Fibroblast of upper back skin (primary cell): ENCODE measurements around the gene ANKRD39.
"Not testable (repeated sequence)": the region's sequence is repeated elsewhere in the genome, so short reads cannot be mapped to it uniquely, and the experiment has no call there.

ENCODE experiments used
- DNase-seq: peaks from one replicate; pipeline ENCODE4 v3.0.0-alpha.2; 2013

The ANKRD39 gene

DNA sequence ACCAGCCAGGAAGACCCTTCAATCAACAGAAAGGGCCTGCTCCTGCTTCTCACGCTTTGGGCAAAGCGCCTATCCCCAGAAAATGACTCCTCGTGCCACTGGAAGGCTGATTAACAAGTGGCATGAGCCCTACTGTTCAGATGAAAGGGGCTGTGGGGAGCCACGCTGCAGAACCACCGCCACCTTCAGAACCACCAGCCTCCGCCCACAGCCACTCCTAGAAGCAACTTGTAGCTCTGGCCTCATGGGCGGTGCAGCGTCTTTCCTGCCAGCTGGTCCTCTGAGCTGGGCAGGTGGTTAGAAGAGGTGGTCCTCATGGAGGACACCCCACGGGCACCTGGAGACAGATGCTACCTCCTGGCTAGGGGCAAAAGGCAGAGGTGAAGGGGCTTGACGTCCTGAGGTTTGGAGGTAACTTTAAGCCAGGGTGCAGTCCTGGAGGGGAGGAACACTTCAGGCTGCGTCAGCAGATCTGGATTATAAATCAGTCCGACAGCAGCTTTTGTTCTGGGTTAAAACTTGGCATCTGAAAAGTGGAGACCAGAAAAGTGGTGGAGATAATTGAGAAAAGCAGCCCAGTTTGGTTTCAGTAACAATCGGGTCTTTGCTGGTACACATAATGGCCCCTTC, 12.9 kb upstream of the ANKRD39 start:
- DNase-seq, result no peak

DNA sequence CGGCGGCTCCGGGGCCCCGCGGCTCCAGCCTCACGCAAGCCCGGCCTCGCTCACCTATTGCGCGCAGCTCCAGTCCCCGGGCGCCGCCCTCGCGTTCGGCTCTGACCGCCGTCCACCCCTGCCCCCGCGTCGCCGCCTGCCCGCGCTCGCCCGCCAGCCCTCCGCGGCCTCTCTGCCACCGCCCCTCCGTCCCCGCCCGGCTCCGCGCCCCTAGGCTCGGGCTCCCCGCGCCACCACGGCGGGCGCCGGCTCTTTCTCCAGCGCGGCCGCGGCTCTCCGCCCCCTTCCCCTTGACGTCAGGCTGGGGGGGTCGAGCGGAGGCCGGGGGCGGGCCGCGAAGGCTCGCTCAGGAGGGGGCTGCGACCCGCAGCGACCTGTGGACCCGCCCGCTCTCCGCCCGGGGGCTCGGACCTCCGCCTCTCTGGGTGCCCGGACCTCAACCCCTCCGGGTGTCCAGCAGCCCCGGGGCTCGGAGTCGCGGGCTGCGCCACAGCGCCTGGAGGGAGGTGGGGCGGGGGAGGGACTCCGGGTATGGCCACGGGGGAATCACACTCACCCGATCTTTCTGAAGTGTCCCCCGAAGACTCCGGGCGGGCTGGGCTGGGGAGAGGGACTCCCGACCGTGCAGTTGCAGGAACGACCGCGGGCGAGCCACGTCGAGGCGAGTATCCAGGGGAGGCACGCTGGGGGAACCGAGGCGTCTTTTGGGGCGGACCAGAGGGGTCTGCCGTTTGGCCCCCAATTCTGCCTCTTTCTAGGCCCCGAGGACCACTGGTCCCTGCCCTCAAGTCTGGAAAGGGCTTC, 12.2 kb upstream of the ANKRD39 start, which contains the start of gene SEMA4C:
Gene SEMA4C, minus strand, starts transcription at position 259 of the 804 bp plus-strand sequence. CDS start 2,194 bp downstream, outside the sequence.
- no peak for DNase-seq

DNA sequence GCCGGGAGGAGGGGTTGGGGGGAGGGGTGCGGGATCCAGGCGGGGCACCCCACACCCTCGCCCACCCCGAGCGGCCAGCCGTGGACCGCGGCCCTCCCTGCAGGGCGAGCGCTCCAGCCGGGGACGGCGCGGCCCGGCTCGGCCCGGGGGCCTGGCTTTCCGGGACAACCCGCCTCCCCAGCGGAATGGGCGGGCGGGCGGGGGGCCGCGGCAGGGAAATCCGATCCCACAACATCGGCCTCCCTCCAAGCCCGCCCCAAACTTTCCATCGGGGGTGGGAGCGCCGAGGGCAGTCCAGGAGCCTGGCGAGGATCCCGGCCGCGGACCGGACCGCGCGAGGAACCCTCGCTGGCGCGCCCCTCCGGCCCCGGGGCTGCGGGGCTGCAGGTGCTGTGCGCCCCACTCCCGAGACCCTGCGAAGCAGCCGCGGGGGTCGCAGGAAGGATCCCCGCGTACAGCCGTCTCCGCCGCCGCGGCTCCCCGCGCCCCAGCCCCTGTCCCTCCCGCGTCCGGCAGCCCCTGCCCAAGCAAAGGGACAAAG, 11.5 kb upstream of the ANKRD39 start:
- peak; percentile 79 for DNase-seq

DNA sequence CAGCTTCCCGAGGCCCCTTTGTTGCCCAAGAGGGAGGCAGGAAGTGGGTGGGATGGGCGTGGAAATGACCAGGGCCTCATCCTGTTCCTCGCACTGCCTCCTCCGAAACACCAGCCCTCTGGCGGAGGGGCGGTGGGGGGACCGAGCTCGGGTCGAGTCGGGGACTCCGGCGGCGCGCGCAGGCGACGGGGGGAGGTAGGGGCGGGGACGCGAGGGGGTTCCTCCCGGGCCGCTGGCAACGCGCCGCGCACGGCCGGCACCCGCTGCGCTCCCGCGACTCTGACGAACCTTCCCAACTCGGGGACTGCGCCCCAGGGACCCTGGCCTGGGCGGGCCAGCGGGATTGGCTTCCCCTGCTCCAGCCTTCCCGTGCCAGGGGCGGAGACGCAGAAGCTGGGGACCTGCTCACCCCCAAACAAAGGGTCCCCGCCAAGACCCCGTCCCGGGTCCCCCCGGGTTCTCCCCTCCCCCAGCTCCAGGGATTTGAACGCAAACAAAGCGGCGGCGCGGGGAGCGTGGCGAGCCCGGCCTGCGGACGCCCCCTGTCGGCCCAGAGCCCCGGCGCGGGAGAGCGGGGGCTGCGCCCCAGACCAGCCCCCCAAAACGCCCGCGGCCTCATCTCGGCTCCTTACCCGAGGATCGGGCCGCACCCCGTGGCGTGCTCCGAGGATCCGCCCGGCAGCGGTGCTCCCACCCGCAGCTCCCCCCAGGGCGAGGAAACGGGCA, 10.9 kb upstream of the ANKRD39 start:
- DNase-seq, result peak; percentile 92

DNA sequence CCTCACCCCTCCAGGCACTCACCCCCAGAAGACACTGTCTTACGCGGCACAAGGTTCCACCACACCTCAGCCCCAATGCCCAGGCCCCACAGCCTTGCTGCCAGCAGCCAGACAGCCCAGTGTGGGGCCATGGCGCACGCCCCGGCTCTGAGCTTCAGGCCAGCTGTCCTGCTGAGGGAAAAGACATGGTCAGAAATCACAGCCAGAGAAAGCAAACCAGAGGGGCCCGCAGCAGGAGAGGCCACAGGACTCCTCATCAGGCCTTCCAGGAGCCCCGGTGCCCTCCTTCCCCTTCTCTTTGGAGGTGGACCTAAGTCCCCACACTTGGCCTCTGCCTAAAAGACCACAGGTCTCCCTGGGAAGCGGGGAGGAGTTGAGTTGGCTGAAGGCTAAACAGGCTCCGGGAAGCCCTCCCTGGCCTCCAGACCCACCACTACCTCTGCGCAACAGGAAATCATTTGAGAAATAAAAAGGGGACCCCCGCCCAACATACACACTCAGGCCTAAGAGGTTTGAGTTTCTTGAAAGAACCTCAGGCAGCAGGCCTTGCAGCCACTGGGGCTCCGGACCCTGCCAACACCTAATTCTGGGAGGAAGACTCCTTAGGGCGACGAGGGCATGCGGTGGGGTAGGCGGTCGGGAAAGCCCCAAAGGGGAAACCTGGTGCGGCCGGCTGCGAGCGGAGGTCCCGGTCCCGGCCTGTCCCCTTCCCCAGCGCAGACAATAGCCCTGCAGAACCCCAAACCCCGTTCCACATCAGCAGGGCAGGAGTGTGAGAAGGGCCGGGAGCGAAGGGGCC, 10.1 kb upstream of the ANKRD39 start:
- DNase-seq, result no peak

DNA sequence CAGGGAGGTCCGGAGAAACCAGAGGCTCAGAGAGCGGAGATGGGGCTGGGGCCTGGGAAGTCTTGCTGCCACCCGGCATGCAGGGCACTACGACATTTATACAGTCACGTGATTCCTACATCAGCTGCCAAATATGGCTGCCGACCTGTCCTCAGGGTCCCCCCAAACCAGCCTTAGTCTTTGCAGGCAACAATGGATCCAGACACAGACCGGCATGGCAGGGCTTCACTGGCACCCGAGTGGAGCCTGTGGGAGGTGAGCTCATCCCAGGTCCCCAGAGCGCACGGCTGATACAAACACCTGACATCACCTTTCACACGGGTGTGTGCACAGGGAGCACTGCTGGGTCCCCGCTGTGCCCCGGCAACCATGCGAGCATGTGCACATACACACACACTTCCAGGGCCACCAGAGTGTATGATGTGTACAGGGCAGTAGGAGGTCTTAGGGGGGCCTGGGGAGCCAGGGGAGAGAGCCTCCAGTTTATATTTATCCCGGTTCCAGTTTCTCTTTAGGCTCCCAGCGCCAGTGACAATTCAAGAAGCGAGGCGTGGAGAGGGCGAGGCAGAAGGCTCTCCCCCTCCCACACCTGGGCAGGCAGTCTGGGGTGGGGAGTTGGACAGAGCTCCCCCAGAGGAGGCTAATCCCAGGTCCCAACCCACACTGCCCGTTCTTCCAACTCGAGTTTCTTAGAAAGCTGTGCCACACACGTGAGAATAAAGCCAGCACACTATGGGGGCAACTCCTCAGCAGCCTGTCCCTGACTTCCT, 9.4 kb upstream of the ANKRD39 start:
- DNase-seq, result no peak

DNA sequence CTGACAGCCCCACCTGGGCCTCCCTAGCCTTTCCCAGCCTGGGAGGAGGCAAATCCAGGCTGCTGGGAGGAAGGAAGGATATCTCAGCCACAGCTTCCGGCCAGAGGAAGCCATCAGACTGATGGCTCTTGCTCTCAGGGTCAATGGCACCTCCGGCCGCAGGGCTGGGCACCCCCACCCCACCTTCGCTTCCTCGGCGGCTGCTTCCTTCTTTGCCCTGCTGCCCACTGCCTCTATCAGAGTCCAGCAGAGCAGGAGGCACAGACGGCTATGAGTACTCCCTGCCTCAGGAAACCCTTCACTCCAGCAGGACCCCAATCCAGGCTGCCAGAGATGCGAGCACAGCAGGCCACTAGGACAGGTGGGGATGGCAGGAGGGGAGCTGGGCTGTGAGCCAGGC, 8.8 kb upstream of the ANKRD39 start:
- no peak for DNase-seq

DNA sequence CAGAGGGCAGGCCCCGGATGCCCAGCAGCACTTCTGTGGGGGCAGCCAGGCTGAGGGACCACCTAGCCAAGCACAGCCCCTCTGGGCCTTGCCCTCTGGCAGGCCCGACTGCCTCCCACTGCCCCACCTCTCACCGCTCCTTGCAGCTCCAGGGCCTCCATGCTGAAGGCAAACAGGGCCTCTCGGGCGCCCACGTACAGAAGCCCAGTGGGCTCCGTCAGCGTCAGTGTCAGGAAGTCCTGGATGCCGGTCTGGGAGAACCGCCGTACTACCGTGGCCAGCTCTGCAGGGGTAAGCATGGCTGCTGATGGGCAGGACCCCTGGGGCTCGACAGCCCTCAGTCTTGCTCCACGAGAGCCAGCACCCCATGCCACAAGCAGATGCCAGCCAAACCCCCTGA, 8.3 kb upstream of the ANKRD39 start:
- DNase-seq, result no peak

DNA sequence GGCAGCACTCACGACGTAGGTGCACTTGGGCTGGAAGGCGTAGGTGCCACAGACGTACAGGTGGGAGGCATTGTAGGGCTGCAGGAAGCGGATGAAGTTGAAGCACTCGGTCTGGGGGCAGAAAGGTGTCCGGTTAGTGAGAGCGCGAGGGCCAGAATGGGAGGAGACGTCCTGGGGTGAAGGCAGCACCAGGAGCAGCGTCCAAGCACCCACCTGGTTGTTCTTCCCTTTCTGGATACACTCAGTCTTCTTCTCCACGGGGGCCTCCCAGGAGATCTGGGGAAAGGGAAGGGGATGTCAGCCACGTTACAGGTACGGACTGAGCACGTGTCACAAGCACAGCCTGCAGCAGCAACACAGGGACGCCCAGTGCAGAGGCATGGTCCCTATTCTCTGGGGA, 7.8 kb upstream of the ANKRD39 start:
- DNase-seq, result no peak

DNA sequence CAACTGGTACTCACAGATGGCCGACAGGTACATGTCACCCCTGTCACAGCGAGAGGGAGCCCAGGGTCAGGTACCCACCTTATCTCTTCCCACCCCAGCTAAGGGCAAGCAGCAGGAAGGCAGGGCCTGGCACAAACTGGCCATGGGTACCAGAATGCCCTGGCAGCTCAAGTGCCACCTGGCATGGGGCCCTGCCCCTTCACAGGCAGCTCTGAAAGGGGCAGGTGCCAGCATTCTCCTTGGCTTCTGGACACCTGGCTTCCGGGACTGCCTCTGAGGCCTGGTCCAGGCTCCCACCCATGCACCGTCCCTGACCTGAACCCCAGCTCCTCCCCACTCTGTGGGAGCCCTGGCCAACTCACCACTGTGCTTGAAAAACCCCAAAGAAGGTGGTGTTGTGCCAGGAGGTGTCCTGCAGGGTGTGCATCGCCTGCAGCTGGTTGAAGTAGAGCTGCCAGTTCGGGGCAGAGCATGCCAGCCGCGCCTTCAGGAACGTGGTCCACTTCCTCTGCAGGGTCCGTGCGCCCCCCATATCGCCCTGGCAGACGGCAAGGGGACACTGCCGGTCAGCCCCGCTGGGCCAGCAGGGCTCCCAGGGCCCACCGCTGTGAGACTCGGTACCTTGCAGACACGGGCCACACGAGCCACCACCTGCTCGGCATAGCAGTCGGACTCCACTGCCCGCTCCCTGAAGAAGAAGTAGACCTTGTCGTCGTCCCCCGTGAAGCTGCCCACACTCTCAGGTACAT, 6.7 kb upstream of the ANKRD39 start:
- no peak for DNase-seq

DNA sequence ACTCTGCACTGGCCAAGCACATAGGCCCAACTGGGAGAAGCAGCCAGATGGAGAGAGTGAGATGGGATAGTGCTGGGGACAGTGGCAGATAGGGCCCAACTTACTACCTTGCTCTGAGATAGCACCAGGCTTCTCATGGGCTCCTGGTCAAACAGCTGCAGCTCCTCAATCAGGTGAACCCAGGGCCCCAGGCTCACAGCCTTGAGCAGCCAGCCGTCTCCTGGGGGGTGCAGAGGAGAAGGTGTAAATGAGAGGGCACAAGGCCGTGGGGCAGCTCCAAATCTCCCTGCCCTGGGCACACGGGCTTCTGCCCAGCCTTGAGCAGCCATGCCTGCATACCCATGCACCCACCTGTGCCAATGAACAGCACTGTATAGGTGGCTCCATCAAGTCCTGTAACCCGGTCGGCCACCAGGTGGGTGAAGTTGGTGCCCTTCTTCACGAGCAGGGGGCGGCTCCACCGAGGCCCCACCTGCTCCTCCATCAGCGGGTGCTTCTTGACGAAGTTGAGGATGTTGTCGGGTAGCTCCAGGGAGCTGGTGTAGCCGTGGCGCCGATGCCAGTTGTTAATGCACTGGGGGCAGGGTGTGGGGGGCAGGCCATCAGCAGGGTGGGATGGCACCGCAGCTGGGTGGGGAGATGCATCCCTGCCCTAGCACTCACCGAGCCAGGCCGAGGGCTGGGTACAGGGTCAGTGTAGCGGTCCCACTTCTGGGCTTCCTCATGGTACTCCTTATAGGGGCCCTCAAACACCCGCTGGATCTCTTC, 5.9 kb upstream of the ANKRD39 start:
- no peak for DNase-seq

DNA sequence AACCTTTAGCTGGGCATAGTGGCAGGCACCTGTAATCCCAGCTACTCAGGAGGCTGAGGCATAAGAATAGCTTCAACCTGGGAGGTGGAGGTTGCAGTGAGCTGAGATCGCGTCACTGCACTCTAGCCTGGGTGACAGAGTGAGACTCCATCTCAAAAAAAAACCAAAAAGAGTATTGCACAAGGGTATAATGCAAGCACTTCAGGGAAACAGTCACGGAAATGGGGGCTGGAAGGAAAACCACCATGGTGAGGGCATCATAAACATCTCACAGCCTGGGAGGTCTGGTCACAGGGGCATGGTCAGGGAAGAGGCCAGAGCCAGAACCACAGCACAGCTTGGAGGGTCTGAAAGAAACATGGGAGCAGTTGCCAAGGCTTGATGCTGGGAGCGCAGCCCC, 5.2 kb upstream of the ANKRD39 start:
- DNase-seq, result not testable (repeated sequence)

DNA sequence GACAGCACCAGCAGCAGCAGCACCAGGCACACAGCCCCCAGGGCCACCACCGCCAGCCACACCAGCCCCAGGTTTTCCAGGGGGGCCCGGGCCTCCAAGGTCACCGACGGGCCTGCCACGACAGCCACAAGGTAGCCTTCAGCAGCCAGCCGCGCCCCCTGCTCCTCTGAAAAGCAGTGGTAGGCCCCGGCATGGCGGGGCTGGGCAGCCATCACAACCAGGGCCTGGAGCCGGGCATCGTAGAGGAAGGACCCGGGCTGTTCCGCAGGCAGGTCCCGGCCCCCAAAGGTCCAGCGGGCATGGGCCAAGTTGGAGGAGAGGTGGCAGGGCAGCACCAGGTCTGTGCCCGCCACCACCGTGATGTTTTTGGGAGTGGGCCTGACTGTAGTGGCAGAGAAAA, 3.3 kb upstream of the ANKRD39 start:
- no peak for DNase-seq

DNA sequence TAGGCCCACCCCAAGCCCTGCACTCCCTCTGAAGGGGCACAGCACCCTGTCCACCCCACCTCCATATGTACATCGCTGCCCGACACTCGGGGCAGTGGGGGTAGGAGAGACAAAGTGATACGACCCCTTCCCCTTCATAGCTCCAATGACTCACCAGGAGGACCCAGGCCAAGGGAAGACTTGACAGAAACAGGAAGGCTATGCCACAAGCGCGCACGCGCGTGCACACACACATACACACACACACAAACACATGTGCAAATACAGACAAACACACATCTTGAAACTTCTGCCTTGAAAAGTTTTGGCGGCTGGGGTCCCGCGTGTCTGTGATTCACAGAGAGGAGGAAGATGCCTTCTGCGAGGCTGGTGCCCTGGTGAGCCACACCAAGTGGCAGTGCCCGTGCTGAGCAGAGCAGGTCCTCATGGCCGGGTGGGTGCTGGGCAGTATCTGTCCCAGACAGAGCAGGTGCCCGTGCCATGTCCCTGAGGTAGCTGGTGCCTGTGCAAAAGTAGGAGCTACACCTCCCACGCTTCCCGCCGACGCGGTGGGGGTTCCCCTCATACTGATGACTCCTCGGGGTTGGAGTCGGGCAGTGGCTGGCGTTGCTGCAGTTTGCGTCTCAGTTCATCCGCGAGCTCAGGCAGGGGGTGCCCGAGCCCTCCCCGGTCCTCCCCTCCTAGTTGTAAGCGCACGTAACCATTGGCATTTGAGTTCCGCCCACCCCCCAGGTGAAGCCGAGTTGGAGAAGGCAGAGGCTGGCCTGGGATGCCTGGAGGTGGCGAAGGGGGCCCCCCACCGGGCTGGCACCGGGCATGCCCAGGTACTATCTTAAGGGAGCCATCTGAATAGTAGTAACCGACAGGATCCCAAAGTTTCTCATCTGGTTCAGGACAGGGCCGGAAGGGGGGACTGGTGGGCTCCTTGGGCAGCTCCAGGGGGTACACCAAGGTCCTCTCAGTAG, 2.5 kb upstream of the ANKRD39 start:
- DNase-seq, result no peak

DNA sequence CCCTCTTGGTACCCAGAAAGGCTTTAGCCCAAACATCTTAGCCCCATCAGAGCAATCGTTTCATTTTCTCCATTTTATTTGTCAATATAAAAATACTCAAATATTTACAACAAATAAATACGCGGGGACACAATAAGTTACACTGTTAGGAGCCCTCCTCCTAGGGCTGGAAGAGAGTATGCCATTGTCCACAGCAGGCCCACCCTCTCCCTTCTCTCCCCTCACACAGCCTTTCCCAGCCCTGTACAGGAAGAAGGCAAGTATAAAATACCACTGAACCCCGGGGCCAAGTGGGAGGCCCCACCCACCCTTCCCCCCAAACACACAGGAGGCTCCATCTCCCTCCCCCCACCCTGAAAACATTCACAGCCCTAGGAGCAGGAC, 1.9 kb upstream of the ANKRD39 start:
- no peak for DNase-seq

DNA sequence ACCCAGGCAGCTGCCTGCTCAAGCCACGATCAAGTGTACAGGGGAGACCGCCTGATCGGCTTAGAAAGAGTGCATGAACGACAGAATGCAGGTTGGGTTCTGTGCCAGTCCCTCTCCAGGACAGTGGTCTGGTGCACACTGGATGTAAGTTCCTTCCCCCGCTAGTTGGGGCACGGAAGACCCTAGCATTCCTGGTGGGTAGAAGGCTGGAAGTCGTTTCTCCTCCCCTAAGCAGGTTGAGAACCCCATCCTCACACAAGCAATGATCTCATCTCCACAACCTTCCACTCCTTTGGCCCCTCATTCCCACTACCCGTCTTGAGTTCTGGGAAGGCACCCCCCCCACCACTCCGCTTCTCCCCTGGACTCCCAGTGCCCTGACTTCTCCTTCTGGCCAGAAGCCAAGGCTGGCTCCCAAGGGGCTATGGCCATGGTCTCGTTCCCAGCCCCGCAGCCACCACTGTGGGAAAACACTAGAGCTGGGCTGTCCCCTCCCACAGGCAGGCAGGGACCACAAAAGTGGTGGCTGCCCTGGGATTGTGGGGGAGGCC, 1.4 kb upstream of the ANKRD39 start:
- DNase-seq, result no peak

DNA sequence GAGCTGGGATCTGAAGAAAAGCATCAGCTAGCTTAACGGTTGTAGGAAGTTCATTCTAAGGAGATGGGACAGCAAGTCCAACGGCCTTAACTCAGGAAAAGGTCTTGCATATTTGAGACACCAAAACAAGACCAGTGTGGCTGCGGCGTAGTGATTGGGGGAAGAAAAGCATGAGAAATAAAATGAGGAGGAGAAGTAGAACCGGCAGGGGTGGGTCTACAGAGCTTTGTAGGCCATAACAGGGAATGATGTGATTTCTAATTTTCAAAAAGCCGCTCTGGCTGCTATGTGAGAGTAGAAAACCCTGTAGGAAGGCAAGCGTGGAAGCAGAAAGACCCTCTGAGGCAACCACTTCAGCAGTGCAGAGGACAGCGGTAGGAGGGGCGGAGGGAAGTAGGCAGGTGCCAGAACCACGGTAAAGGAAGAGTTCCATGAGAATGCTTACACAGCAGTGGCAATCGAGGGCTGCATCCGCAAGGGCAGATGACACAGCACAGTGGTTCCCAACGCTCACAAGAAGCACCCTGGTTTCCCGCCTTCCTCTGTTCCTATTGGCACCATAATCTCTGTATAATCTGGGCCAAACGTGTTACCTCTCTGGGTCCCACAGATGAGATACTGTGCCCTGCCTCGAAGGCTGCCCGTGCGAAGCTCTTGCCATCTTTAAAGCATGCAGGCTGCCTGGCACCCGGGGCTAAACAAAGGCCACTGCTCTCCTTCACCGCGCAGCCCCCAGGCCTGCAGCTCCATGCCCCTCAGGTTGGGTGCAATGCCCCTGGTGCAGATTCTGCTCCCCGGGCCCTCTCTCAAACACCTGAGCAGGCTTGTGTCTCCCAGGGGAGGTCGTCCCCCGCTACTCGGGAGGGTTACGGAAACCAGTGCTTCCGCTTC, 795 bp downstream of the ANKRD39 start:
- no peak for DNase-seq

DNA sequence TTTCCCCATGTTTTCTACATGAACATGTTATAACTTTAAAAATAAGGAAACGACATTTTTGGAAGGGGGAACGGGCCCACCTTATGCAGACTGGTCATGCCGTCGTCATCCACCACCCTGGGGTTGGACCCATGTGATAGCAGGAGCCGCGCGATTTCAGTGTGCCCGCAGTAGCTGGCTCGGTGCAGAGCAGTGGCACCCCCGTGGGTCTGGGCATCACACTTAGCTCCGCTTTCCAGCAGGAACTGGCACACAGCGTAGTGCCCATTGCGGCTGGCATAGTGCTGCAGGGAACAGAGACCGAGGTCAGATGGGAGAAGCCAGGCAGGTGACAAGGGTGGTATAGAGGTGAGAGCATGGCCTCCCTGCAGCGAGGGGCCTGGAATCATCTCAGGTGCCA, 4.5 kb downstream of the ANKRD39 start:
- no peak for DNase-seq
